ENCODE results near the gene PRR36.
"Not testable (repeated sequence)": the region's sequence is repeated elsewhere in the genome, so short reads cannot be mapped to it uniquely, and the experiment has no call there.

Gene PRR36

DNA sequence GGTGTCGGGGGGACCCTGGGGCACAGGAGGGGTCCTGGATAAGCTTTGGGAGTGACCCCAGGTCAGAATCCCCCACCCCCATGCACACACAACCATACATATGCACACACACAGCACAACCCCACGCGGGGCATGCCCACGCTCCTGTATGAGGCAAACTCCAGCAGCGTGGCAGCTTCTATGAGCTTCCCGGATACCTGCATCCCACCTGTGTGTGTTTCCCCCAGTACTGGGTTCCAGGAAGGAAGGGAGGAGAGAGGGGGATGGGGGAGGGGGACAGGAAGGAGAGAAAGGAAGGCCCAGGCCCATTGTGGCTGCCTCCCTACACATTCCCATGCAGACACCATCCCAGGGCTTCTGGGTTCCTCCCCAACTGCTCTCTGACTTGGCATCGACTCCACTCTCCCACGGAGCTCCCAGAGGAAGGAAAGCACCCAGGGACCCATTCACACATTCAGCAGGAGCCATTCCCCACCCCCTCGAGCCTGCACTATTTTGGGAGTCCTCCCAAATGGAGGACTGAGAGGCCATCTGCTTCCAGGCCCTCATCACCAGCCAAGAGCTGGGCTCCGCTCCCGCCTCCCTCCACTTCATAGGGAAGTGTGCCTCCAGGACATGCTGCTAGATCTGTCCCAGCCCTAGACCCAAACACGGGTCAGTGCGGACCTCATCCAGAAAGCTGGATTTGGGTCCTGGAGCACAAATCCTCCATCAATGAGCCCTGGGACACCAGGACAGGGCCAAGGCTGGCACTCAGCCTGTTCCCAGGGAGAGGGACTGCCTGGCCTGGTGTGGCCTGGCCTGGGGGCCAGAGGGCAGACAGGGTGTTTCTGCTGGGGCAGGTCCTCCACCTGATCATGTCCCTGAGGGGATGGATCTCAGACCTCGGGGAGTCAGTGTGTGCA, 13.2 kb downstream of the PRR36 start:
- DNase-seq (ENCODE audit: low spot score), result no peak

DNA sequence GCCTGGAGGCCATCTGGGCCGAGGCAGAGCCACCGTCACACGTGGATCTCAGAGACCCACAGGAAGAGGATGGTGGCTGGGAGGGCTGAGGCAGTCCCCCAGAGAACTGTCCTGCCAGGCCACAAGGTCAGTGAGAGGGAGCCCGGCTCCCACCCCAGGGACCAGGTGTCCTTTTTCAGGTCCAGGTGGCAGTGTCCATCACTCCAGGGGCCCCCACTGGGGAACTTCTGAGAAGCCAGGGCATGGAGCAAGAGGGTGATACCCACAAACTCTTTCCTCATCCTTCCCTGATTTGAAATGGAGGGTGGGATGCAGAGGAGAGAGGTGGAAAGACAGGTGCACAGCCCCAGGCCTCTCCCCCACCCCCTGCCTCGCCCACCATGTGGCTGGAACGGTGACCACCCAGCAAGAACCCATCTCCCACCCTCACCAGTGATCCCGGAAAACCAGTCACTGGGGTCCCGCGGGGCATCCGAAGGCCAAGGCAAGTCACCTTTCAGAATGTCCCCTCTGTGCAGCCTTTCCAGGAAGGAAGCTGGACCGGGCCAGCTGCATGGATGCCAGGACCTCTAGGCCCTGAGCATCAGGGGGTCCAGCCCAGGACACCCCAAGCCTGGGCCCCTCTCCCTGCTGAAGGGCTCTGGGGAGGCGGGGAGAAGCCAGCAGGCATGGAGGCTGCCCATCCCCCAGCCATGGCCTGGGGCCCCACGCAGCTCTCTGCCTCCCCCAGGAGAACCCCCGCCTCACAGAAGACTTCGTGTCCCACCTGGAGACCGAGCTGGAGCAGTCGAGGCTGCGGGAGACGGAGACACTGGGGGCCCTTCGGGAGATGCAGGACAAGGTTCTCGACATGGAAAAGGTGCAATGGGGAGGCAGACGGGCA, 14.1 kb downstream of the PRR36 start:
- no peak for DNase-seq (ENCODE audit: low spot score)

DNA sequence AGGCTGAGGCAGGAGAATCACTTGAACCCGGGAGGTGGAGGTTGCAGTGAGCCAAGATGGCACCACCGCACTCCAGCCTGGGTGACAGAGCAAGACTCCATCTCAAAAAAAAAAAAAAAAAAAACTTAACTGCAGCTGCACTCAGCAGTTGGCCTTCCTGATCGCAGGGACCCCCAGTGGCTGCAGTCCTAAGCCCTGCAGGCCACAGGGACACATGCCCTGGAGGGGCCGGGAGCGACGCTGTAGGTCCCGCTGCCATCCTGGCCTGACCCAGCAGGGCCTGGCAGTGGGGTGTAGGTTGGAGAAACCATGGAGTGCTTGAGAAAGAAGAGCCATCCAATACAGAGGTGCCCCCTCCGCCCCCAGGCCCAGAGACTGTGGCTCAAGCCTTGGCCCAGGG, 15.1 kb downstream of the PRR36 start:
- DNase-seq (ENCODE audit: low spot score), result not testable (repeated sequence)

DNA sequence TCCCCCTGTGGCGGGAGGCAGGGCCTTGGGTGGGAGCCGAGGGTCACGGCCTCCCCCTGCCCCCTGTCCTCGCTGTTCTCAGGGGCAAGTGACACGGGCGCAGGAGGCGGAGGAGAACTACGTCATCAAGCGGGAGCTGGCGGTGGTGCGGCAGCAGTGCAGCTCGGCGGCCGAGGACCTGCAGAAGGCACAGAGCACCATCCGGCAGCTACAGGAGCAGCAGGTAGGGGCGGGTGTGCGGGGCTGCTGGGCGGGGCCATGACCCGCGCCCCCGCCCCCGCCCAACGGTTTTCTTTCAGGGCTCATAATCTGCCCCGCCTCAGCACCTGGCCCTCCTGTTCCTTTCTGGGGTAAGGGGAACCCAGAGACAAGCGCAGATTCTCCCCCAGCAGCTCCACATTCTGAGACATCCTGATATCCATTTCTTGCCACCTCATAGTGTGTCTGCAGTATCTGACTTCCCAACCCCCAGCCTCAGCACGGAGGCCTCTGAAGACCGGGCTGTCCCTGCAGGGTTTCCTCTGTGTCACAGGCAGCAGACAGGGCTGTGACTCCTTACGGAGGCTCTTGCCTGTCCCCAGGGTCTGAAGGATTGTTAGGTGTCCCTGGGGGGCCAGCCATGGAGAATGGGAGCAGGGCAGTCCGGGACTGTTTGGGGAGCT, 15.9 kb downstream of the PRR36 start:
- no peak for DNase-seq (ENCODE audit: low spot score)

DNA sequence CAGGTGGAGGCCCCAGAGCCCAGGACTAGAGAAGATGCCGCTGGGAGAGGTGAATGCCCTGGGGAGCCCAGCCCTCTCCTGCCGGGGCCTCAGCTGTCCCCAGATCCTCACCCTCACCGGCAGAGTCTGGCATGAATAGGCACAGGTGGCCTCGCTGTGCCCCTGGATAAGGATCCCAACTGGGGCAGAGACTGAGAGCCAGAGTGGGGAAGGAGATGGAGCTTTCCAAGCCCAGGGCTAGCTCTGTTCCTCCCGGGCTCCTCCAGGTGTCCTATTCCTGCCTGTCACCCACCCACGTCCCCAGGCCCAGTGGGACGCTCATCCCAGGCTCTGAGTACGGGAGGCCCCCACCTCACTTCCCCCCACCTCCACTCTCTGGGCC, 16.5 kb downstream of the PRR36 start:
- DNase-seq (ENCODE audit: low spot score), result no peak

DNA sequence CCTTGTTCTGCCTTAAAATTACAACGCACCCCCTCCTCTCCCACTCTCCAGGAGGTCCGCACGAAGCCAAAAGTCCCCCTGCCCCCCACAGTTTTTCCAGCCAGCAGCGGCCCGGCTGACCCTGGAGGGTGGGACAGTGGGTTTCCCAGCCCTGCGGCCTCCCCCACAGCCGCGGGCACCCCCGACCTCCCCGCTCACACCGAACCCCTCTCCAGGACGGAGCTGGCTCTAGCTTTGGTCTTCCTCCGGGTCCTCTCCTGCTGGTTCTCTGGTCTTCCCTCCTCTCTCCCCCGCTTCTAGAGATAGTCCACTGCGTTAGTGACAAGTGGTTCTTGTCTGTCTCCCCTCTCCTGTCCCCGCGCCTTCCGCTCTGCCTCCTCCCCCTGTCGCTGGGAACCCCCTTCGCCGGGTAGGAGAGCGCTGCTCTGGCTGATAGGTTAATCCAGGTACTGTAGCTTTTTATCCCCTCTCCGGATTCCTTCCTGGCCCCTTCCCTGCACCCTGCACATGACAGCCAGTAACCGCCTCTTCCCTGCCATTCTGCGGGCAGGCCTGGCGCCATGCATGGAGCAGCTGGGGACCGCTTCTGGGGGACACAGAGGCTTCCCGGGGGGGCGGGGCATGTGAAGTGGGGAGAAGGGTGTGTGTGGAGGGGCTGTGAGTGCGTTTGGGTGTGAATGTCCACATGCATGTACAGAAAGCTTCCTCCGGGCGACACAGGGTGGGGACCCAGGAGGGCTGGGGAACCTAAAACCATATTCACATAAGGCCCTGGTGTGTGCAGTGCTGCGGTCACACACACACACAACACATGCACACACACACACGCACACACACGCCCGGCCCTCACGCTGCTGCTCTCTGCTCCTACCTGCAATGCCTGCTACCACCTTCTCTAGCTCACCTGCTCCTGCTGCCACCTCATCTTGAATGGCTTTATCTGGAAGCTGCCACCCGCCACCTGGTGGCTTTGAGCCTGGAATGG, 17.2 kb downstream of the PRR36 start:
- no peak for DNase-seq (ENCODE audit: low spot score)

DNA sequence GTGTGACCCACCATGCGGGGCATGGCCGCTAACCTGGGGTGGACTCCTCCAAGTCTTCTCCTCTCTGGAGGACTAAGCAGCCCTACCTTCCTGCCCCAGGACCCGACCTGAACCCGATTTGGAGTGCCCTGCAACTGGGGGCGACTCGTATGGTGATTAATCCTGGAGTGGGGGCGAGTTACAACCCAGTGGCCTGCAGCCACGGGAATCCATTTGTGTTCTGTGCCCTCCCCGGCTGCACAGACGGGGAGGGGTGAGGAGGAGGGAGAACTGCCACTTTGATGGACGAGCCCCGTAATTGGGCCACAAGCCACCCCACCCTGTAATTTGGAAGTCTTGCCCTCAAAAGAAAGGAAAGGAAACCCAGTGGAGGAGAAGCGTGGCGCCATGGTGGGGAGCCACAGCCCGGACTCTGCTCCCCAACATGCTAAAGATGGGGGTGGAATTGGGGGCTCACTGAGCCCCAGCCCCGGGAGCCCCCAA, 18.0 kb downstream of the PRR36 start:
- no peak for DNase-seq (ENCODE audit: low spot score)

DNA sequence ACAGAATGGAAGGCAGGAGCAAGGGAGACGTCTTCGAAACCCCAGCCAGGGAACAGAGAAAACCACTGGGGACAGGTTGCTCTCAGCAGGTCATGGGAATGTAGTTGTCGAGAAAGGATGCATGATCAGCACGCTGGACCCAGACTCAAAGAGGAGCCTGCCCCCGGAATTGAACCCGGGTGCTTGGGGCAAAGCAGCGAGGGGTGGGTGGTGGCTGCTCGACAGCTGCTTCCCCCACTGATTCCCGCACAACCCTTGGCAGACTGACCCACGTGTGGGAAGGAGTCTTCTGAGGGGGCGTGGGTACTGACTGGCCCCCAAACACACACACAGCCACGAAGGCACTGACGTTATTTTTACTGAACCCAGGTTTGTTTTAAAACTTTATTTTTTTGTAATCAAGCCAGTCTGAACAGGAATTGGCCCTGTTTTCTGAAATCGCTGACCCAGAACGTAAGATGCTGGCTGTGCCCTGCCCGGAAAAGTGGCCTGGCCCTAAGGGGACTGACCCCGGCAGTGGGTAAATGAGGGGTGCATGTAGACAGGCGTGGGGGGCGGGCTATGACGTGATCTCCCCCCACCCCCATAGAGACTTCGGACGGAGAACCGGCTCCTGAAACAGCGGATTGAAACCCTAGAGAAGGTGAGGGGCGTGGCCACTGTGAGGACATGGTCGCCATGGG, 18.6 kb downstream of the PRR36 start:
- DNase-seq (ENCODE audit: low spot score), result no peak

DNA sequence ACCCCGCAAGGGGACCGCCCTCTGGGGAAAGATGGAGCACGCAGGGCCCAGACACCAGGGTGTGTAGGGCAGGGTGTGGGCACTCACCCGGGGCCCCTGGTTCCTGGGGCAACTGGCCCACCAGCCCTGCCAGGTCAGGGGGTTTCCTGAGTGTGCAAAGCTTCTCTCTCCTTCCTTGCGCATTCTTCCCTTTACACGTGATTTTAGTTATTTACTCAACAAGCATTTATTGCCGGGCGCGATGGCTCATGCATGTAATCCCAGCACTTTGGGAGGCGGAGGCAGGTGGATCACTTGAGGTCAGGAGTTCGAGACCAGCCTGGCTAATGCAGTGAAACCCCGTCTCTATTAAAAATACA, 20.4 kb downstream of the PRR36 start:
- DNase-seq (ENCODE audit: low spot score), result no peak

DNA sequence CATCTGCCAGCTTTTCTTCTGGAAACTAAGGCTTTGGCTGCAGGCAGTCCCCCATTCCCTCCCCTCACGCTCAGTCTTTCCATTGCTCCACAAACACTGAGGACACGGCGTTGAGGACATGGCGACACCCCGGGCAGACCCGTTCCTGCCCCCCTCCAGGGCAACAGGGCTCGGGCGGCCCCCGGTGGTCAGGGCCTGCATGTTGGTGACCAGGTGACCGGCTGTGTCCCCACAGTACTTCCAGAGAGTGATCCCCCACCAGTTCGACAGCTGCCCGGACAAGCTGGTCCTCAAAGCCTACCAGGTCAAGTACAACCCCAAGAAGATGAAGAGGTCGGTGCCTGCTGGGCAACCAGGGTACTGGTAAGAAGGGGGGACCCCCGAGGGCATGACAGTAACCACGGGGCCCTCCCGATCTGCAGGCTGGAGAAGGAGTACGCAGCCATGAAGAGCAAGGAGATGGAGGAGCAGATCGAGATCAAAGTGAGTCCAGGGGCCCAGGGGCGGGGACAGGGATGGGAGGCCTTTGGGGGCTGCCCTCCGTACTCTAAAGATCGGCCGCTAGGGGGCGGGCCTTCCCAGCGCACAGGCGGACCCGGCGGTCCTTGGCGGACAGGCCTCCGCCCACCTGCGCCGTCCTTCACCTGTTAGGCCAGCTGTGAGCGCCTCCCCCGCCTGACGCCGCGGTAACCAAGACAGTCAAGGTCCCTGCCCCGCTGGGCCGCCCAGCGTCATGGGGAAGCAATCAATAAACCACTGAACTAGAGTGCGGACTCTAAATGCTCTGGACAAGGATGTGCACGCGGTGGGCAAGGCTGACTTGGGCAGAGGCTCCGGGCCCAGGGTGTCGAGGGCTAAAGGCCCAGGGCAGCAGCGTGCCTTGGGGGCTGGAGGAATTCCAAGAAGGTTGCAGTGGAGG, 21.1 kb downstream of the PRR36 start:
- peak; percentile 90 for DNase-seq (ENCODE audit: low spot score)

DNA sequence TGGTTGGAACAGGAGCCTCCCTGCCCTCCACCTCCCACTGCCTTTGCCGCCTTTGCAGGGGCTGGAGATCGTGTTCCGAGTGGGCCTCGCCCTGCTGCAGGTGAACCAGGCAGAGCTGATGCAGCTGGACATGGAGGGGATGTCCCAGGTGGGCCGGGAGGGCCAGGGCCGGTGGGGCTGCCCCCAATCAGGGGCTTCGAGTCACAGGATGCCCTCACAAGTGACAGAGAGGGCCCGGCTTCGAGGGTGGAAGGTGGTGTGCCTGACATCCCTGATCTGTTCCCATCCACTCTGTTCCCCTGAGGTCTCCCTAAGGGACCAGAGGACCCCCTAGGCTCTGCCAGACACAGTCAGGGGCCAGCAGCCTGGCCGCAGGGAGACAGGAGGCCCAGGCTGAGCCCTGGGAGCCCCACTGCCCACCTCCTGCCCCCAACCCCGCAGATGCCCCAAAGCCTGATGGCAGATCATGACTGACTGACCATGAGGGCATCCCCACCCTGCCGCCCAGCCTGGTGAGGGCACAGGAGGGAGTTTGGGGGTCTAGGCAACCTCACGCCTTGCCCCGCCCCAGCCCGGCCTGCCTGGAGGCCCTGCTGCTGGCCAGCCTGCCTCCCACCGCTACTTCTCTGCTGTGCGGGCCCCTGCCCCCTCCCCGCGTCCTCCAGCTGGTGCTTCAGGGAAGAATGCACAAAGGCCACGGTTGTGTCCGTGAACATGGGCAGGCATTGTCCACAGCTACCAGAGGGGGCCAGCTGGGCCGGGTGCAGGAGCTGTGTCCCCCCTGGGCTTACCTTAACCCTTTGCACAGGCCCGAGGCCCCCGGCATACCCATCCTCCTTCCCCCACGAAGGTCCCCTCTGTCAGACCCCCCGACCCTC, 22.3 kb downstream of the PRR36 start:
- DNase-seq (ENCODE audit: low spot score), result no peak

DNA sequence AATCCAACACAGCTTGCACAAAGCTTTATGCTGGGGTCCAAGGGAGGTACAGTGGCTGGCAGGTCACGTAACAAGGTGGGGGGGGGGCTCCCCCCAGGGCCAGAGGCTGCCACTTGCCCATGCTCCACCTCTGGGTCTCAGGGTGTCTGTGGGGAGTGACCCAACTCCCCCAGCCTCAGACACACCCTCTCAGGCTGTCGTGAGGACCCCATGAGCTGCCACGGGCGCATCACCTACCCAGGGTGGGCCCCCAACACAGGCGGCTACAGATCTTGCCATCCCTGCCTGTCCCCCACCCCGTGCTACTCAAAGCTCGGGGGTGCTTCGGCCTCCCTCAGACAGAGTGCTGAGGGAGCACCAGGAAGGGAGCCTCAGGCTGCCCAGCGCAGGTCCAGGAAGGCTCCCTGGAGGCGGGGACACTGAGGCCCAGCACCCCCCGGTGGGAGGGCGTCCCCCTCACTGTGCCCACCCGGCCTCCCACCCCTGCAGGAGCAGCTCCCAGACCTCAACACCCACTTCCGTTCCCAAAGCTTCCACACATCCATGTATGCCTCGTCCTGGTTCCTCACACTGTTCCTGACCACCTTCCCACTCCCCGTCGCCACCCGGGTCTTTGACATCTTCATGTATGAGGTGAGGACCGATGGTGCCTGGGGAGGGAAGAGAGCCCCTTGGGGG, 23.1 kb downstream of the PRR36 start:
- no peak for DNase-seq (ENCODE audit: low spot score)

DNA sequence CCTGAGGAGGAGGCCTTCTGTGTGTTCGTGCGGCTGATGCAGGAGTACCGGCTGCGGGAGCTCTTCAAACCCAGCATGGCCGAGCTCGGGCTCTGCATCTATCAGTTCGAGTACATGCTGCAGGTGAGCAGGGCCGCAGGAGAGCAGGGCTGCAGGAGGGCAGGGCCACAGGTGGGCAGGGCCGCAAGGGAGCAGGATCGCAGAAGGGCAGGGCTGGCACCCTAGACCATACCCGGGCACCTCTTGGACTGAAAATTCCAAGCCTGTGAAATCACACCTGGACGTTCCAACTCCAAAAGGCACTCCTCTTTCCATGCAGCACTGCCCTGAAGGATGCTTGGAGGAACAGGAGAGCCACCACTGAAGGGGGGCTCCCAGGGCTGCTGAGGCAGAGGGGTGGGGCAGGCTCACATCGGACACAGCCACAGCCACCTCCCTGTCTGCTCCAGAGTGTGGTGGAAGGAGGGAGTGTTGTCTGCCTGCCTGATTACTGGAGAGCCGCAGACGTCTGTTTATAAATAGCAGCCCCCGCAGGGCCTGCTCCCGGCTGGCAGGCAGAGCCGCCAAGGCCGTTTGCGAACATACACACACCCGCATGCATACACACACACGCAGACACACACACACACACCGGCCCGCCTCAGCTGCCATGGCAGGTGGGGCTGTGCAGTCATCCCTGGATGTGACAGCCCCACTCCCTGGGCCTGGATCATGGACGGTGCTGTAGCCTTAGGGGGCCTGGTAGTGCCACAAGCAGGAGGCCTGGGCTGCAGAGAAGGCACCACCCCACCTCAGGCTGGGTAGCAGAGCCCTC, 24.0 kb downstream of the PRR36 start:
- DNase-seq (ENCODE audit: low spot score), result peak; percentile 74

DNA sequence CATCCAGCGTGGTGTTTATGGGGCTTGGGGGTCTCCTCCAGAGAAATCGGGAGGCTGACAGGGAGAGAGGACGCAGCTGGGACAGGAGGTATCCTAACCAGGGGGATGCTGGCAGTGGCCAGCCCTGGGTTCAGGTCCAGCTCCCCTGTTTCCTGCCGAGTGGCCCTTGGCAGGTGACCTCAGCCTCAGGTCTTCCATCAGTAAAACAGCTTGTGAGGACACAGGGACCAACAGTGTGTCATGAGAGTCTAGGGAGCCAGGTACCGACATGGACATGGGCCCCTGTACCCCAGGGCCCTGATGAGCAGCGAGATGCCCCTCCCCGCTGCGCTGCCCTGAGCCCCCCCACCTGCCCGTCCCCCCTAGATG, 24.6 kb downstream of the PRR36 start:
- DNase-seq (ENCODE audit: low spot score), result no peak

DNA sequence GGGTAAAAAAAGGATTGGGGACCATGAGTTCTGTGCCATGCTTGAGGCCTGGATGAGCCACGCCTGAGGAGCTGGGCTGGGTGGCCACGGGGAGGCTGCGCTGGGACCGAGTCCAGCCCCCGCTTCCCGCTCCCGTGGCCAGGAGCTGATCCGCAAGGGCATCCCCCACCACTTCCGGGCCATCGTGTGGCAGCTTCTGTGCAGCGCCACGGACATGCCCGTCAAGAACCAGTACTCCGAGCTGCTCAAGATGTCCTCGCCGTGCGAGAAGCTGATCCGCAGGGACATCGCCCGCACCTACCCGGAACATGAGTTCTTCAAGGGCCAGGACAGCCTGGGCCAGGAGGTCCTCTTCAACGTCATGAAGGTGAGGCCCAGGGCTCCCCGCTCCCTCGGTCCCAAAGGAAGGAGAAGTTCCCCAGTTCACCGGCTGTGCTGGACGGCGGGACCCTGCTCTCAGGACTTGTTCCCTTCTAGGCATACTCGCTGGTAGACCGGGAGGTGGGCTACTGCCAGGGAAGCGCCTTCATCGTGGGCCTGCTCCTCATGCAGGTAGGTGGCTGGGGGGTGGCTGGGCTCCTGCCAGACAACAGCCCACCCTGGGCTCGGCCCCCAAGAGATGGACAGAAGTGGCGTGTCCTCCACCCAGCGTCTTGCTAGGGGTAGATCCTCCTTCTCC, 25.3 kb downstream of the PRR36 start:
- no peak for DNase-seq (ENCODE audit: low spot score)

DNA sequence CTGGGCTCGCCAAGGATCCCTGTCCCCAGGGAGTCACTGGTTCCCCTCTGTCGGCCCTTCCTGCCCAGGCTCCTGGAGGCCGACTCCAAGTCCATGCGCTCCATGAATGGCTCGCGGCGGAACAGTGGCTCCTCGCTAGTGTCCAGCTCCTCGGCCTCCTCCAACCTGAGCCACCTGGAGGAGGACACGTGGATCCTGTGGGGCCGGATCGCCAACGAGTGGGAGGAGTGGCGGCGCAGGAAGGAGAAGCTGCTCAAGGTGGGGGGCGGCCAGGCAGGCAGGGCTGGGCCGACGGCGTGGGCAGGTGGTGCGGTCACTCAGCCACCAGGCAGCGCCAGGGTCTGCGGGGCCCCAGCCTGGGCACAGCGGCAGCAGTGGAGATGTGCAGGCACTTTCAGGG, 26.5 kb downstream of the PRR36 start:
- DNase-seq (ENCODE audit: low spot score), result no peak

All from AG08396 (cell line).